Measurements from ENCODE around the gene GSAP.
"Not testable (repeated sequence)": the region's sequence is repeated elsewhere in the genome, so short reads cannot be mapped to it uniquely, and the experiment has no call there.

The GSAP gene, protein sequence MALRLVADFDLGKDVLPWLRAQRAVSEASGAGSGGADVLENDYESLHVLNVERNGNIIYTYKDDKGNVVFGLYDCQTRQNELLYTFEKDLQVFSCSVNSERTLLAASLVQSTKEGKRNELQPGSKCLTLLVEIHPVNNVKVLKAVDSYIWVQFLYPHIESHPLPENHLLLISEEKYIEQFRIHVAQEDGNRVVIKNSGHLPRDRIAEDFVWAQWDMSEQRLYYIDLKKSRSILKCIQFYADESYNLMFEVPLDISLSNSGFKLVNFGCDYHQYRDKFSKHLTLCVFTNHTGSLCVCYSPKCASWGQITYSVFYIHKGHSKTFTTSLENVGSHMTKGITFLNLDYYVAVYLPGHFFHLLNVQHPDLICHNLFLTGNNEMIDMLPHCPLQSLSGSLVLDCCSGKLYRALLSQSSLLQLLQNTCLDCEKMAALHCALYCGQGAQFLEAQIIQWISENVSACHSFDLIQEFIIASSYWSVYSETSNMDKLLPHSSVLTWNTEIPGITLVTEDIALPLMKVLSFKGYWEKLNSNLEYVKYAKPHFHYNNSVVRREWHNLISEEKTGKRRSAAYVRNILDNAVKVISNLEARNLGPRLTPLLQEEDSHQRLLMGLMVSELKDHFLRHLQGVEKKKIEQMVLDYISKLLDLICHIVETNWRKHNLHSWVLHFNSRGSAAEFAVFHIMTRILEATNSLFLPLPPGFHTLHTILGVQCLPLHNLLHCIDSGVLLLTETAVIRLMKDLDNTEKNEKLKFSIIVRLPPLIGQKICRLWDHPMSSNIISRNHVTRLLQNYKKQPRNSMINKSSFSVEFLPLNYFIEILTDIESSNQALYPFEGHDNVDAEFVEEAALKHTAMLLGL

DNA sequence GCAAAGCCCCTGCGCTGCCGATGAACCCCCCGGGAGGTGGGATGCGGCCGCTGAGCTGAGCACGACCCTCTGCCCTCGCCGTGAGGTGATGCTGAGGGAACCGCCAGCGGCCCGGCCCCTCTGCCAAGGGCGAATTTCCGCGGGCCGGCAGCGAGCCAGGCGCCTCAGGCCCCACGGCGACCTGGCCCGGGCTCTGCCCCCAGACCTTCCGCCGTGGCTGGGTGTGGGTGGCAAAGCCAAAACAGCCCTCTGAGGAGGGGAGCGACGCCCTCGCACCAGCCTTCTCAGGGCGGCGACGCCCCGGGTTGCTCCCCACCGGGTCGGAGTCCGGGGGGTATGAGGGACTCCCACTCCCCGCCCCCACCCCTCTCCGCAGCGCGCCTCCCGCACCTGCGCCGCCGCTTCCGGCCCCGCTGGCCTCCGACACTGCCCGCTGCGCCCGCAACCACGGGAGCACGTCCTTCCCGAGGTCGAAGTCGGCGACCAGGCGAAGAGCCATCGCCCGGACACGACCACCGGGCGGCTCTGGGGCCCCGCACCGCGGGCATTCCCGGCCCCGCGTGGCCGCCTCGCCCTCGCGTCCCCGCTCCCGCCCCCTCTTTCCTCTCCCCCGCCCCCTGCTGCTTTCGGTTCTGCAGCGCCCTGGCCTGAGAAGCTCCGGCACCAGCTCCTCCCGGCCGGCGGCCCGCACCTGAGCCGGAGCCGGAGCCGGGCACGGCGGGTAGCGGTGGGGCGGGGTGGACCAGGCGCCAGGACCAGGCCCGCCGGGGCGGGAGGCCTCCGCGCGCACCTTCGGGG, at the start of gene GSAP:
GSAP (minus strand) TSS at position 527 of the 798 bp plus-strand sequence; CDS start at position 499, 28 bp downstream.
- peak; percentile 44 for DNase-seq (ENCODE audit: low spot score)

DNA sequence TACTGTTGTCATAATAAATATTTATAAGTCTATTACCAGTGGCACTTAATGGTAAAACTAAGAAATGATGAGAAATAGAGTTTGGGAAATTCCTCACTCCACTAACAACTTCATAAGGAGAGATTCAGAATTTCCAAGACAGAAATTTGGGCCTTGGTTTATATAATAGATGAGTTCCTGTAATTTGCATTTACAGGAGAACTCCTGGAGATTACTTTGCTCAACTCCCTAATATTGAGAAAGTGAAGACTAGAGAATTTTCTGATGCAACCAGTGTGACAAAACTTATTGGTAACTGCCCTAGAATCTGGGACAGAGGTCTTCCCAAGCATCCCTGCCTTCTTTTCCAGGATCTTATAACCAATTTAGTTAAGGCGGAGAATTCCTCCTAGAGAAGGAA, 49.1 kb upstream of the GSAP start:
- no peak for DNase-seq (ENCODE audit: low spot score)

DNA sequence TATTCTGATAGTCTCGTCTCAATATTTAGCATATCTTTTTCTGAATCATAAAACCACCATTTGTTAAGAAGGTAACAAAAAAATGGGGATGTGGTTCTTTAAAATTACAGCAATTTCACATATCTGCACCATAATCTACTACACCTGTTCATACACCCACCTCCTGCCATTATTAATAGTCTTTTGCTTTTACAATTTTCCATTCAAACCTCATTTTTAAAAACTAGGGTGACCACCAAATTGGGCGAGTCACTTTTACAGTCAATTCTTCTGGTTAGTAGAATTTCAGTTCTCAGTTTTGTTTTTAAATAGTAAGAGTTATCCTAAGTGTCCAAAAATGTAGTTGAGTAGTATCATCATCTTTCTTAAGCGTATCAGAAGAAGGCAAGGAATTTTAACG, 48.4 kb upstream of the GSAP start:
- DNase-seq (ENCODE audit: low spot score) = no peak

DNA sequence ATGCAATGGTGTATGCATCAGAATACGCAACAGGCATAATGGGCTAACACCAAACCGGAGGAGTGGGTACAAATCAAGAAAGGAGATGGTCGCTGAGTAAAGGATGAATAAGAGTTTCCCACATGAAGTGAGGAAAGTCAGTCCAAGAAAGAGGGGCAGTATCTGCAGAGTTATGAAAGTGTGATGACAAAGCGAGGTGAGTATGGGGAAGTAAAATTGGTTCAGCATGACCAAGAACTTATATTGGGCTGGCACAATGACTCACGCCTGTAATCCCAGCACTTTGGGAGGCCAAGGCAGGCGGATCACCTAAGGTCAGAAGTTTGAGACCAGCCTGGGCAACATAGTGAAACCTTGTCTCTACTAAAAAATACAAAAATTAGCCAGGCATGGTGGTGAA, 47.5 kb upstream of the GSAP start:
- DNase-seq (ENCODE audit: low spot score) = not testable (repeated sequence)

DNA sequence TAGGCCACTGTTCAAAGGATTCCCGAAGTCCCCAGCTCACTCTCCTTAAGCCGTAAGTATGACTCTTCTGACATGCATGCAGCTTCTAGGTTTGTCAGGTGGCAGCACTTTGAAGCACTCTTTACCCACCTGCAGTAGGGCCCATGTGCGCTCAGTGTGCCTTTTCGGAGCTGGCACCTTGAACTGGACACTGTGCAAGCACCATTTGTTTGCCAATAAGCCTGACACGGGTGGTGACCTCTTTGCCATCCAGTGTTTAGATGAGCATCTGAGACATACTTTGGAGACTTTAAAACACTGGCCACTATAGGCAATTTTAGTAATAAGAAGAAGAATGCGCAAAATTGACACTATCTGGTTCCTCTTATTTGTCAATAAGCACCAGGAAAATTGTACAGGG, 45.7 kb upstream of the GSAP start:
- no peak for DNase-seq (ENCODE audit: low spot score)

DNA sequence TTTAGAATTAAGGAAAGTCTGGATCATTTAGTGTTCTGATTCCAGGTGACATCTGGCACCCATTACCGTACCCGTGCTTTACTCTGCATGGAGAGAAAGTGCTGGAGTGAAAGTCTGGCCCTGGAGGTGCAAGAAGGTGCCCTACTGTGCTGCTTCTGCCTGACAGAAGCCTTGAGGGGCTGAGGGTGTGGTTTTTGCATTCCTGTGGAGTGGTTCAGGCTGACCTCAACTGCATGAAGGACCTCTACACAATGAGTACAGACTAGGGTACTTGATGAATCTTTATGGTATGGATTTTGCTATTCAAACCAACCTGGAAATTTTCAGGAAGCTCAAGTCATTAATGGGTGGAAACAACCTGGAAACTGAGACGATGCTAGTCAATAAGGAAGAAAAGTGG, 45.1 kb upstream of the GSAP start:
- no peak for DNase-seq (ENCODE audit: low spot score)

DNA sequence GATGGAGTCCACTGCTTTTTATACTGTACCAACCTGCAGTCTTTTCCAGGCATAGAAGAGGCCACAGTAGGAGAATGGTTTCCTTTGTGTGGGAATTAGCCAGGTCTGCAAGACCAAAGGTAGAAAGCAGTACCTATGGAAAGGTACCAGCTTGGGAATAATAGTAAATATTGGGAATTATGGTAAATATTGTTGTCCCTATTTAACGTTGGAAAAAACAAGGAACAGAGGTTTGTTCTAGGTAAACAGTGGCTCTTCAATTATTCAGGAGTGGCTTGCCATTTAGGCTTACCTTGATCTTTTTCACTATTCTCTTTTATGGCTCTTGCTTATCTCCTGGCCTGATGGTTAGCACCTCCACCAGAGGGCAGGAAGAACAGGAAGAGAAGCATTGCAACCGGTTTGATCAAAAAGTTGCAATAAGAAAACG, 43.9 kb upstream of the GSAP start:
- no peak for DNase-seq (ENCODE audit: low spot score)

DNA sequence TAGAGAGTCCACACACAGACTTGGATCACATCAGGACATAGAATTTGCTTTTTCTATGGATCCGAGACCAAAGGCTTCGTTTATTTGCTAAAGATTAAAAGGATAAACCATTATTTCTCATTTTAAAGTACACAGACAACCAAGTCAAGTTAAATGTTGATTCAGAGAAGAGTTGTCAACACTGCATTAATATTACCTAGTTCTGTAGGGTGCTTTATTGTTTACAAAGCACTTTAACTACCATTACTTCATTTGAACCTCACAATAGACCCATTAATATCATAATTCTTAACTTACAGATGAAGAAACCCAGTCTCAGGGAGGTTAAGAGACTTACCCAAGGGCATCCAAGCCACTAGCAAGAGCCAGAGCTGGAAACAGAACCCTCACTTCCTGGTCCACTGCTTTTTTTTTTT, 43.2 kb upstream of the GSAP start:
- no peak for DNase-seq (ENCODE audit: low spot score)

DNA sequence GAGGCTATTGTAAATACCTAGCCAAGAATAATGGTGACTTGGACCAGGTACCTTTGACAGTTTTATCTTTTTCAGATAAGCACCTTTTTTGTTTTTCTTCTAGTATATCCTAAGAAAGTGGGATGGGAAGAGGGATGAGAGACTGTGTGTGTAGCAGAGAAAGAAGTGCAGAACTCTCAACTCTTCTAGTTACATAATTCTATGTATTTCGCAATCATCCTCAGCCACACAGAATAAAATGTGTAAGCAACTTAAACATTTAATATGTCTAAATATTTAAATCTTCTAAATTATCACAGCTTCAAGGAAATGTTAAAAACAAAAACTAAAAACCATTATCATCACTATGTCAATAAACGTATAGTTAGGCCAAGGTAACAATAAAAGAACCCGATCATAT, 42.6 kb upstream of the GSAP start:
- no peak for DNase-seq (ENCODE audit: low spot score)

DNA sequence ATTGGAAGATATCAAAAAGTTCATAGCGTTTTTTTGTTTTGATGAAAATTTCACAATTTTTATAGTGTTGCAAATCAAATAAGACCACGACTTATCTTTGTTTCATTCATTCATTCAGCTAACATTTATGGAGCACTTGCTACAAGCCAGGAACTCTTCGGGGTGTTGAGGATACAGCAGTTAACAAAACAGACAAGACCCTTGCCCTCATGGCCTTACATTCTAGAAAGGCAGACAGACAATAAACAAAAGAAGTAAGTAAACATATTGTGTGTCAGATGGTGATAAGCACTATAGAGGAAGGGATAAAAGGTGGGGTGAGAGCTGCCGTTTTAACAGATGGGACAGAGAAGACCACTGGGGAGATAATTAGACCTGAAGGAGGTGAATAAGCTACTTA, 41.6 kb upstream of the GSAP start:
- no peak for DNase-seq (ENCODE audit: low spot score)

DNA sequence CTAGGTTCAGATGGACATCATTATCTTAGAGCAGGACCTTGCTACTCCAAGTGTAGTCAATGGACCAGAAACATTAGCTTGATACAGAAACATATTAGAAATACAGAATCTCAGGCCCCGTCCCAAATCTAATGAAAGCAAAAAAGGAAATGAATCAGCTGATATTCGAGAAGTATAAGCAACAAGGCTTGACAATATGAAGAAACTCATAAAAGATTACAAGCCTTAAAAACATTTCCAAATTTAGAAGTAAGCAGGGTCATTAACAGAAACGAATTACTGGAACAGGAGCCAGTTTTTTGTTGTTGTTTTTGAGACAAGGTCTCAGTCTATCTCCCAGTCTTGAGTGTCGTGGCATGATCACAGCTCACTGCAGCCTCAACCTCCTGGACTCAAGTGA, 40.5 kb upstream of the GSAP start:
- no peak for DNase-seq (ENCODE audit: low spot score)

DNA sequence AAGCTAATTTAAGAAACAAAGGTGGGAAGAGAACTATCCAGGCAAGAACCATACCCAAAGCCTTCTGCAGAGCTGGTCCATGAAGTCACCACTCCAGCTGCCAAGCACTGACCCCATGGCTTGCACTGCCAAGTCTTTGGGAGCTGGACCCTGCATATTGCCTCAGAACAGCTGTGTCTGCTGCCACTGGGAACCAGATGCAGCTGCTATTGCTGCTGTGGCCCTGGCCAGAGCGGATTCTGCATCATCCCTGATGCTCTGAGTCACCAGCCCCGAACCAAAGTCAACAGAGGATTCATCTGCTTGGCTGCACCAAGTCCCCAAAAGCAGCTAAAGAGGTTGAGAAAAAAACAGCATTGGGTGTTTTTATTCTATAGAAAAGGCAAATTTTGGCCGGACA, 39.2 kb upstream of the GSAP start:
- no peak for DNase-seq (ENCODE audit: low spot score)

DNA sequence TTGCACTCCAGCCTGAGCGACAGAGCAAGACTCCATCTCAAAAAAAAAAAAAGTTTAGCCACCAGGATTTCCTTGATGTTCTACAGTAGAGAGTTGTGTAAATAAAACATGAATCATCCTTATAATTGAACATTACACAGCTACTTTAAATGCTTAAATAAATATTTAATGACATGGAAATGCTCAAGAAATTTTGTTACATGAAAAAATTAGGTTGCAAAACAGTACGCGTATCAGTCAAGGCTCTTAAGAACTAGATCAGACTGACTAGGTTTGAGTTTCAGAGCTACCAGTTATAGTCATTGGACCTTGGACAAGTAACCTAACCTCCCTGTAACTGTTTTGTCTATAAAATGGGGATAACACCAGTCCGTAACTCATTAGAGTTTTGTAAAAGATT, 38.7 kb upstream of the GSAP start:
- DNase-seq (ENCODE audit: low spot score) = no peak

DNA sequence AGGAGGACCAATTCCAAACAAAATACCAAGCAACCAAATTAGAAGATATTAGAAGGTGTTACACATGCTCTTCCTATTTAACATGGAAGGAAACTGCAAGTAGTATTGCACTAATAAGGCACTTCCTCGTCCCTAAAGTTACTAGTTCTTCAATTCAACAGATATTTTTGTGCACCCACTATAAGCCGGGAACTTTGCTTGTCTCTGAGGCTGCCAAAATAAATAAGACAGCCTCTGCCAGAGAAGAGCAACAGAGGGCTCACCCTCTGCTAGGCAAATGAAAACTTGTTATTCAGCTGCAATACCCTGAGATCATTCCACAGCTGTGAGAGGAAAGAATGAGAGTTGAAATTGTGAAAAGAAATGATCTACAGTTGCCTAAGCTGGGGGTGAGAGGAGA, 37.4 kb upstream of the GSAP start:
- no peak for DNase-seq (ENCODE audit: low spot score)

DNA sequence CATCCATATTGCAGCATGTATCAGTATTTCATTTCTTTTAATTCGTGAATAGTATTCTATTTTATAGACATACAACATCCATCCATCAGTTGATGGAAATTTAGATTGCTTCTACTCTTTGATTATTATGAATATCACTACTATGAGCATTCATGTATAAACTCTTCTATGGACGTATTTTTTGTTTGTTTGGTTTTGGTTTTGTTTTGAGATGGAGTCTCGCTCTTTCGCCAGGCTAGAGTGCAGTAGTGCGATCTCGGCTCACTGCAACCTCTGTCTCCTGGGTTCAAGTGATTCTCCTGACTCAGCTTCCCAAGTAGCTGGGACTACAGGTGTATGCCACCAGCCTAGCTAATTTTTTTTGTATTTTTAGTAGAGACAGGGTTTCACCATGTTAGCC, 35.8 kb upstream of the GSAP start:
- DNase-seq (ENCODE audit: low spot score) = not testable (repeated sequence)

DNA sequence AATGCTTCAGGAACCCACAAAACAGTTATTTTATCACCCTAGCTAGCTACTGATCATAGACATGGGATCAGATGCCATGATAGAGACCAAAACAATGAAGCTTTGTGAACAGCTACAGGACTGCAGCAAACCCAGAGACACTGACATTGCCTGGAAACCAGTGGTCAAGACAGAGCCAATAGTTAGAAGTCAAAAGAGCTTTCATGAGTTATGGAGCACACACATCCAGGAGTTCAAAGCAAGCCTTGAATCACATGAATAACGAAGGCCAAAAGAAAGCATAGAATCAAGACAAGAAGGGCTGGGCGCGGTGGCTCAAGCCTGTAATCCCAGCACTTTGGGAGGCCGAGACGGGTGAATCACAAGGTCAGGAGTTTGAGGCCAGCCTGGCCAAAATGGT, 34.5 kb upstream of the GSAP start:
- DNase-seq (ENCODE audit: low spot score) = no peak

DNA sequence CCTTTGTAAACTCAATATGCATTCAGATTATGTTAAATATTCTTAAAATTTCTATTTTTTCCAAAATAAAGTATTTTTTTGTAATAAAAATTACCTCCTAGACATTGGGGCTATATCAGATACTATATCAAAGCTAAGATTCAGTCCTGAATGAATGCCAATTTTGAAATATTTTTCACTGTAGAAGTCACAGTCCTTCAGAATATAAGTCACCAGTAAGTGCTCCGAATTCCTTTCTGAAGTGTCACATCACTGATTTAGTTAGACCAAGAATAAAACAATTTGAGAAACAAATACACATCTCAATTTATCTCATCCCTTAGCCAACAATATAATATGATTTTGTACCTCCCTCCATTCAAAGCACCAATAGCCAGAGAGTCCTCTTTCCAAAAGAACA, 33.9 kb upstream of the GSAP start:
- DNase-seq (ENCODE audit: low spot score) = no peak

DNA sequence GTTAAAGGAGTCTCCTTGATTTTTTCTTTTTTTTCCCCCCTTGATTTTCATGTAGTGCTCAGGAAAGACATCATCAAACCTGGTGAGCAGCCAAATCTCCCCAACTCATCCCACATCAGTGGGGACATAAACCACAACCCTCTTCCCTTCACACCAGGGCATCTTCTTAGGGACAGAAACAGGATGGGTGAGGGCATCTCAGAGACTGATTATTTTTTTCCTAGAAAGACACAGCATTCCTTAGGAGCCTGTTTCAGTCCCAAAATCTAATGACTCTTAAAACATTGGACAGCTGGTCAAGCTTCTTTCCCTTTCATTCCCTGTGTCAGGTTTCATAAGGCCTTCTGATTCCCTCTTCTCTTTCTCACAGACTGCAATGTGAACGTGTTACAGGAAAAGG, 31.5 kb upstream of the GSAP start:
- DNase-seq (ENCODE audit: low spot score) = no peak

DNA sequence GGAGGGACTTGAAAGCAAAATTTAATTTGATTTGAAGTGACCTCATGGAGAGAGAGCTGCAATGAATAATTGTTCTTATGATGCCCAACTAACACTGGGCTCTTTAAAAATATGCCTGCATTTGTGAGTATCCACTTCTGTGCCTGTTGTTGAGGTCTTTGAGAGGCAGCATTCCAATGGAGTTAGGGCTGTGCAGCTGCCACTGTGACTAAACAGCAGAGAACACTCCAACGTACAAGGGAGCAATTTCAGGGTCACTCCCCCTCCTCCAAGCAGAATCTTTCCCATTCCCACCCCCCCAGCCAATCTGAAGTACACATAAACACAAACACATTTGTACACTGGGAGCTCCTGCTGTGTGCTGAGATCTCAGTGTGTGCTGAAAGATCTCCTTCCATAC, 28.0 kb upstream of the GSAP start:
- no peak for DNase-seq (ENCODE audit: low spot score)

DNA sequence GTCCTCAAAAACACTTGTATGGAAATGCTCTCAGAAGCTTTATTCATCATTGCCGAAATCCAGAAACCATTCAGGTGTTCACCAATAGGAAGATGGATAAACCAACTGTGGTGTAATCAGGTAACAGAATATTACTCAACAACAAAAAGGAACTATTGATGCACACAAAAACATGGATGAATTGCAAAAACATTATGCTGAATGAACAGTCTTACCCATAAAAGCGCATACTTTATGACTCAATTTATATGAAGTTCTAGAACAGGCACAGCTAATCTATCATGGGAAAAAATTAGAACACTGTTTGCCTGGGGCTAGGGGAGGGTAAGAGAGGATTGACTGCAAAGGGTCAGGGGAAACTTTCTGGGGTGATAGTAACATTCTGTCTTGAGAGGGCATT, 26.9 kb upstream of the GSAP start:
- no peak for DNase-seq (ENCODE audit: low spot score)

DNA sequence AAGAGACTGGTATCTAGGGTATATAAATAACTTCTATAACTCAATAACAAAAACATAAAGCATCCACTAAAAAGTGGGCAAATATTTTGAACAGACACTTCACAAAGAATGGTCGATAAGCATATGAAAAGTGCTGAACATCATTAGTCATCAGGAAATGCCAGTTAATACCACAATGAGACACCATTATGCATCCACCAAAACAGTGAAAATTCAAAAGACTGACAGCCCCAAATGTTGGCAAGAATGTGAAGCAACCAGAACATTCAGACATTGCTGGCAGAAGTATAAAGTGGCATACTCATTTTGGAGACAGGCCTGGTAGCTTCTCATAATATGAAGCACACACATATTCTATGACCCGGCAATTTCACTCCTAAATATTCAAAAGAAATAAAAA, 26.5 kb upstream of the GSAP start:
- DNase-seq (ENCODE audit: low spot score) = no peak

DNA sequence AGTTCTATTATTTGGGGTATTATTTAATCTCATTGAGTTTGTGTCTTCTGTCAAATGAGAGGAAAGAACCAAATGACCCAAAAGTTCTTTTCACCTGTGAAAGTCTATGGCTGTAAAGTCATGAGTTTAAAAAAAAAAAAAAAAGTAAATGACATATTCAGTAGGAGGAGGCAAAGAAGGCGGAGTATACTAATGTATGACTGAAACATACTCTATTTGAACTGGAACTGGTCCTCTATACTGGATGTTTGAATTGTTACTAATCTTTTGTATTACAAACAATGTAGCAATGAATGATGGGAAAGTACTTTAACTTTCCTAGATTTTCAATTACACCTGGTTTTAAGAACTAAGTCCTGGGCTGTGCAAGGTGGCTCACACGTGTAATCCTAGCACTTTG, 24.9 kb upstream of the GSAP start:
- DNase-seq (ENCODE audit: low spot score) = no peak

DNA sequence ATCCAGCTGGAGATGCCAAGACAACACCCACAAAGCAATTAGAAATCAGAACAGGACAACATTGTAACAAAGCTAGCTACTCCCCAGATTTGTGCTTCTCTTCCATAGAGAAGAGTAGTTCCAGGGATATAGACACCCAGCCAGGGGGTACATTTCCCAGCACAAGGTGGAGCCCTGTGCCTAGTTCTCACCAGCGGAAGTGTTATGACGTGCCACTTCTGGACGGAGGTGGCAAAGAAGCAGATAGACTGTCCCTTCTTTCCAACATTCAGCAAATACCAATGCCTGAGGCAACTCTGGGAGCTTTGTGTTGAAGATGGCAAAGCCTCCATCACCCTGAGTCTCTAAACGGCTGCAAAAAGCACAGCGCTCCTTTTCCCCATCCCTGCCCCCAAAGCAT, 23.4 kb upstream of the GSAP start:
- no peak for DNase-seq (ENCODE audit: low spot score)
